ENCODE measurements around the gene NMRK2. TPM values are rescaled to one million over a fixed set of nuclear protein-coding genes. Genes with fewer than 3 reads are reported as not detected.

The NMRK2 gene
- total RNA-seq, result not detected in 2 replicates

GRCh38 chr19:3932931-3933810 lies at the start of gene NMRK2:
NMRK2 (plus strand) TSS chr19:3933069; CDS start chr19:3933672, 603 bp downstream.

DNA sequence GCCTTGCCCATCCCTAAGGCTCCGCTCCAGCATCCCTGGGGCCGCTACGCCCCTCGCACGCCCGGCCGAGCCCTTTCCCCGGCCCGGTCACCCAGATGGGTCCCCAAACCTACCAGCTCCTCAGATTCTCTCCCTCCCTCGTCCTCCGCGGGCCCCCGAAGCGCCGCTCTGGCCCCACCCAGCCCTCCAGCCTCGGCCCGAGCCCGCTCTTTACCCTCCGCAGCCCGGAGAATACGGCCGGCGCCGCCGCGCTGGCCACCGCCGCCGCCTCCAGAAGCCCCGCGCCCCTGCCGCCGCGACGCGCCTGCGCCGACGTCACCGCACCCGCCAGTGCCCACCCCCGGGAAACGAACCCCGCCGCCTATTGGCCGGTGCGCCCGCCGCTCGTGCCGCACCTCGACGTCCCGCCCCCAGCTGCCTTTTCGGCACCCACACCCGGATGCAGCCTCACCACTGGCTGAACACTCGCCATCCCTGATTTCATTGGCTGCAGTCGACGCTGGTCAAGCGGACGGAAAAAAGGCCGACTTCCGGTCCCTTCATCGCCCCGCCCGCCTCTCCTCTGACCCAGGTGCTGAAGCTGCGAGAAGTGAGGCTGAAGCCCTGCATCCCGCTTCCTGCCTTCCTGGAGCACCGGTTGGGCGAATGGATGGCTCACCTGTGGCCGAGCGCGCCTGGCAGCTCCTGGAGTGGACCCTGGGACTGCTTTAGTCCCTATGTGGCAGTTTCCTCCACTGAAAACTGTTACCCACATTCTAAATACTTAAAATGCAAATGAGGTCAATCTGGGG lies 38.1 kb downstream of the NMRK2 start, which contains the start of gene DAPK3:
Gene DAPK3 (minus strand): TSS at position 292 of the 791 bp plus-strand sequence. CDS start 1,364 bp downstream, outside the sequence.

GRCh38 chr19:3984908-3985642 lies 52.2 kb downstream of the NMRK2 start, which contains the start of gene EEF2:
EEF2 (minus strand) TSS chr19:3985463; CDS start chr19:3985380, 83 bp downstream.

Other genes starting within 250 kb of the NMRK2 start
- gene PIP5K1C, start 232.6 kb upstream of the NMRK2 start, total RNA-seq, result 17.2 and 19.8 TPM in 2 replicates
- not detected in 2 replicates for gene TJP3, start 224.7 kb upstream of the NMRK2 start, total RNA-seq
- gene APBA3, start 171.4 kb upstream of the NMRK2 start, total RNA-seq, result 16.9 and 22.0 TPM in 2 replicates
- 61.7 and 89.7 TPM in 2 replicates for gene MRPL54, start 170.4 kb upstream of the NMRK2 start, total RNA-seq
- not detected in 2 replicates for gene RAX2, start 160.8 kb upstream of the NMRK2 start, total RNA-seq
- not detected in 2 replicates for gene MATK, start 146.7 kb upstream of the NMRK2 start, total RNA-seq
- not detected in 2 replicates for gene ZFR2, start 64.0 kb upstream of the NMRK2 start, total RNA-seq
- gene ATCAY, start 52.4 kb upstream of the NMRK2 start, total RNA-seq, result not detected in 2 replicates
- 200 and 204 TPM in 2 replicates for gene DAPK3, start 38.0 kb downstream of the NMRK2 start, total RNA-seq
- 1,310 and 2,319 TPM in 2 replicates for gene EEF2, start 52.4 kb downstream of the NMRK2 start, total RNA-seq
- 17.9 and 24.2 TPM in 2 replicates for gene PIAS4, start 74.7 kb downstream of the NMRK2 start, total RNA-seq
- gene ZBTB7A, start 133.8 kb downstream of the NMRK2 start, total RNA-seq, result 11.4 and 12.8 TPM in 2 replicates
- 105 and 171 TPM in 2 replicates for gene MAP2K2, start 191.1 kb downstream of the NMRK2 start, total RNA-seq
- gene CREB3L3, start 220.6 kb downstream of the NMRK2 start, total RNA-seq, result not detected in 2 replicates
- 12.7 and 13.7 TPM in 2 replicates for gene SIRT6, start 249.5 kb downstream of the NMRK2 start, total RNA-seq
- gene ANKRD24, start 249.6 kb downstream of the NMRK2 start, total RNA-seq, result 0.30 and 0.32 TPM in 2 replicates

Measured in epithelial cell of umbilical artery (primary cell).